Spleen (tissue), 11 donors: ENCODE measurements around the gene PBRM1. TPM values are rescaled to one million over a fixed set of nuclear protein-coding genes. Genes with fewer than 3 reads are reported as not detected.

Experiments used
- DNase-seq: peaks from one replicate; pipeline ENCODE4 v3.0.0-alpha.2; 2020
- H3K27ac ChIP-seq, 8 donors: fragments of 200-600 bp; sonication (generic) in 7 of 8; 1 replicate in 4 of 8; 2 replicates in 4 of 8; pipeline versions ENCODE4 v1.5.0 to v1.8.0; 2016 to 2021; ENCODE audit warnings: inconsistent platforms in 4 of 8, mild to moderate bottlenecking in 4 of 8, moderate library complexity in 1 of 8
- H3K27me3 ChIP-seq, 7 donors: fragments of 200-600 bp; sonication (generic) in 6 of 7; replicated peaks in 1 of 7; 1 replicate in 4 of 7; 2 replicates in 3 of 7; pipeline versions ENCODE4 v1.5.0 to v1.8.0; 2016 to 2021; ENCODE audit warnings: inconsistent platforms in 3 of 7, mild to moderate bottlenecking in 1 of 7
- H3K36me3 ChIP-seq, 6 donors: fragments of 200-600 bp; sonication (generic) in 5 of 6; 1 replicate in 4 of 6; 2 replicates in 2 of 6; pipeline versions ENCODE4 v1.5.0 to v1.8.0; 2016 to 2021; ENCODE audit warnings: inconsistent platforms in 2 of 6
- H3K4me1 ChIP-seq, 6 donors: fragments of 200-600 bp; sonication (generic) in 5 of 6; 1 replicate in 3 of 6; 2 replicates in 3 of 6; pipeline versions ENCODE4 v1.5.0 to v1.8.0; 2016 to 2021; ENCODE audit warnings: inconsistent platforms in 3 of 6
- H3K4me3 ChIP-seq, 8 donors: fragments of 200-600 bp; sonication (generic) in 7 of 8; 1 replicate in 4 of 8; 2 replicates in 4 of 8; pipeline versions ENCODE4 v1.5.0 to v1.8.0; 2016 to 2021; ENCODE audit warnings: inconsistent platforms in 4 of 8, mild to moderate bottlenecking in 4 of 8, moderate library complexity in 2 of 8
- H3K9me3 ChIP-seq, 8 donors: fragments of 200-600 bp; sonication (generic) in 7 of 8; 1 replicate in 4 of 8; 2 replicates in 4 of 8; pipeline versions ENCODE4 v1.5.0 to v1.8.0; 2016 to 2021; ENCODE audit warnings: inconsistent platforms in 4 of 8
- POLR2A ChIP-seq, 3 donors: fragments of 450-650 bp; IDR thresholded peaks; one replicate each; pipeline ENCODE4 v1.5.1; 2017; ENCODE audit warnings: antibody characterized with exemption in 3 of 3, mild to moderate bottlenecking in 1 of 3
- POLR2AphosphoS5 ChIP-seq, 3 donors: sonication (generic); formaldehyde crosslinking; IDR thresholded peaks; one replicate each; pipeline ENCODE4 v1.5.1; 2017; ENCODE audit warnings: antibody characterized with exemption in 3 of 3
- WGBS, 5 donors: extraction: QIAGEN DNeasy Blood & Tissue Kit in 3 of 5; methylation state at CpG; one replicate each; pipeline versions ENCODE4 v1.1.5 to v1.1.7; 2013 to 2018; 5-methylcytosine and 5-hydroxymethylcytosine counted together
- intact Hi-C: fragments of 100-400 bp; cut with DNase I; formaldehyde crosslinking; loops from one replicate; pipeline ENCODE4 v1.15.0; 2023; ENCODE audit warnings: low total_unique reads
- polyA plus RNA-seq, 3 donors: library from polyadenylated mRNA; stranded (reverse); fragments of 200-250 nt; gene quantifications; one replicate each; pipeline ENCODE4 v1.2.1, GENCODE V29; 2013
- total RNA-seq, 7 donors: library from RNA; depleted of rRNA in 3 of 7; stranded (reverse); fragments of >200 nt in 3 of 7; fragmentation: NEBNext Ultra II Directional in 4 of 7; extraction: Animal tissue kit (Norgen Biotek cat#: 25700) in 4 of 7; gene quantifications; one replicate each; pipeline versions ENCODE4 v1.1.0 to v1.2.1, GENCODE V29; 2016 to 2021
- TF ChIP-seq, protein P1 (sequence below), 11 experiments: fragments of 200-600 bp in 7 of 11; fragments of 450-650 bp in 4 of 11; sonication (generic) in 4 of 11; IDR thresholded peaks in 8 of 11; conservative IDR thresholded peaks in 3 of 11; 1 replicate in 7 of 11; 2 replicates in 4 of 11; pipeline versions ENCODE4 v1.4.0 to v1.8.0; 2016 to 2021; ENCODE audit warnings: antibody characterized with exemption in 11 of 11, inconsistent platforms in 4 of 11, mild to moderate bottlenecking in 1 of 11
- donor health status: healthy with polysubstance abuse.
- donor health status: DM: no; HTN: no; CAD: no; lungs with moderate emphysema.
- donor health status: DM: no; HTN: no; CAD: no.
- donor health status: Bipolar disorder and iron deficiency.
- donor health status: healthy.
- donor health status: DM: no; HTN: no; CAD: no.
- donor health status: DM: yes; HTN: yes; CAD: no.

Gene PBRM1
- total and polyA plus RNA-seq, 10 donors = 5.7 to 125 (median 69.5) TPM

DNA sequence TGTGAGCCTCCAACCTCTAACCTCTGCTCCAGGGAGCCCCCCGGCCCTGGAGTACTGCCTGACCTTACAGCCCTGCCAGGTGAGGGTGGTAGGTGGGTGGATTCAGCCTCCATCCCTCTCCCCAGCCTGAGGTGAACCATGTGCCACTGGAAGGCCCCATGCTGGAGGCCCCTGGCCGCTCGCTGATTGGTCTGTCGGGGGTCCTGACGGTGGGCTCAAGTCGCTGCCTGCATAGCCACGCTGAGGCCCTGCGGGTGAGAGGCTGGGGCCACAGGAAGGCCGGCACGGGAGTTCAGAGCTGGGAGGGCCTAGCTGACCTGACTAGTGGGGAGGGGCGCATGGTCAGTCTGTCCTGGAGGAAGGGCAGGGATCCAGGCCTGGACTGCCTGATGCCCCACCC lies 171.1 kb downstream of the PBRM1 start:
- TF ChIP-seq, protein P1, sequence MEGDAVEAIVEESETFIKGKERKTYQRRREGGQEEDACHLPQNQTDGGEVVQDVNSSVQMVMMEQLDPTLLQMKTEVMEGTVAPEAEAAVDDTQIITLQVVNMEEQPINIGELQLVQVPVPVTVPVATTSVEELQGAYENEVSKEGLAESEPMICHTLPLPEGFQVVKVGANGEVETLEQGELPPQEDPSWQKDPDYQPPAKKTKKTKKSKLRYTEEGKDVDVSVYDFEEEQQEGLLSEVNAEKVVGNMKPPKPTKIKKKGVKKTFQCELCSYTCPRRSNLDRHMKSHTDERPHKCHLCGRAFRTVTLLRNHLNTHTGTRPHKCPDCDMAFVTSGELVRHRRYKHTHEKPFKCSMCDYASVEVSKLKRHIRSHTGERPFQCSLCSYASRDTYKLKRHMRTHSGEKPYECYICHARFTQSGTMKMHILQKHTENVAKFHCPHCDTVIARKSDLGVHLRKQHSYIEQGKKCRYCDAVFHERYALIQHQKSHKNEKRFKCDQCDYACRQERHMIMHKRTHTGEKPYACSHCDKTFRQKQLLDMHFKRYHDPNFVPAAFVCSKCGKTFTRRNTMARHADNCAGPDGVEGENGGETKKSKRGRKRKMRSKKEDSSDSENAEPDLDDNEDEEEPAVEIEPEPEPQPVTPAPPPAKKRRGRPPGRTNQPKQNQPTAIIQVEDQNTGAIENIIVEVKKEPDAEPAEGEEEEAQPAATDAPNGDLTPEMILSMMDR (IDR thresholded peaks at IDR 0.05 in 8 of 11, conservative IDR thresholded peaks at IDR 0.05 in 3 of 11) = no peak
- TF ChIP-seq POLR2AphosphoS5 (IDR thresholded peaks at IDR 0.05) = no peak
- no peak for TF ChIP-seq POLR2A (IDR thresholded peaks at IDR 0.05)
- H3K27ac ChIP-seq = no peak overlapping the region
- intact Hi-C loops = no loop called here
- peaks cover 0 to 100% (median 24%) of the 10 kb centered on the region in 6 donors for H3K36me3 ChIP-seq
- WGBS, 5 donors = 72 to 91% (median 85%) methylated on average over 7 to 11 of the region's 11 CpGs
- H3K4me3 ChIP-seq = no peak overlapping the region
- no peaks in the 10 kb centered on the region for H3K27me3 ChIP-seq
- H3K4me1 ChIP-seq = peaks cover 0 to 9% (median 3%) of the 10 kb centered on the region in 6 donors
- DNase-seq = no peak
- no peaks in the 10 kb centered on the region for H3K9me3 ChIP-seq

DNA sequence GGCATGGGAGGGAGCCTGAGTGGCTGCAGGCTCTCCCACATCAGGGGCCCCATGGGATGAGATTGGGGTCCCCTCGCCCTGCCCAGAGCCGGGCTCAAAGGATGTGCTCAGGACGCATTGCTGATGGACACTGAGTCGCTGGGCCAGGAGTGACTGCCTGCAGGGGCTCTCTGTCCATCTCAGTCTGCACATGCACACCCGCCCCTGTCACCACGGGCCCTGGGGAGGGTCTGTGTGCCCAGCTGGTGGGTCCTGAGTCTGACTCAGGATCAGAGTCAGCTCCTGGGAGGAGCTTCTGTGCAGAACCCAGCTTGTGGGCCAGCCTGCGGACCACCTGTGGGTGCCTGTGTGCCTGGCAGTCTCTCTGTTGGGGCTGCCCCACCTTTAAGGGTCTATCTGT lies 172.4 kb downstream of the PBRM1 start:
- H3K4me3 ChIP-seq = no peak overlapping the region
- WGBS, 5 donors = 88 to 94% (median 92%) methylated on average over 6 to 7 of the region's 7 CpGs; no CpG with 5 or more reads in 1 of the 5 donors
- H3K27ac ChIP-seq = no peak overlapping the region
- peaks cover 0 to 6% (median 1%) of the 10 kb centered on the region in 6 donors for H3K4me1 ChIP-seq
- no peak for DNase-seq
- no peaks in the 10 kb centered on the region for H3K27me3 ChIP-seq
- intact Hi-C loops = no loop called here
- peaks cover 0 to 100% (median 26%) of the 10 kb centered on the region in 6 donors for H3K36me3 ChIP-seq
- H3K9me3 ChIP-seq = no peaks in the 10 kb centered on the region
- TF ChIP-seq POLR2A (IDR thresholded peaks at IDR 0.05) (no peak), POLR2AphosphoS5 (IDR thresholded peaks at IDR 0.05) (no peak)
- TF ChIP-seq, protein P1 (IDR thresholded peaks at IDR 0.05 in 8 of 11, conservative IDR thresholded peaks at IDR 0.05 in 3 of 11) = no peak

DNA sequence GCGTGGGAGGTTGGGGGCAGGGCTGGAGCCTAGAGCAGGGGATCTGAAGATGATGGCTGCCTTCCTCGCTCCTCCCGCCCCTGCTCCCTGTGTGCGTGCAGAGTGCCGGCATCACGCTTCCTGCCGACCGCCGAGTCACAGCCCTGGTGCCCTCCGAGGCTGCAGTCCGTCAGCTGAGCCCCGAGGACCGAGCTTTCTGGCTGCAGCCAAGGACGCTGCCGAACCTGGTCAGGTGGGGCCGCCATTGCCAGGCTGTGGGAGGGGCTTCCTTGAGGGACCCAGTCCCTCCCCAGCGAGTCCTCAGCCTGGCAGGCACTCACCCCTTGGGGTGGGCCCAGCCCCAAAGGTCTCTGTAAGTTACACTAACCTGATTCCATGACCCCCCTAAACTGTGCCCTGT lies 173.0 kb downstream of the PBRM1 start:
- H3K4me3 ChIP-seq = no peak overlapping the region
- peaks cover 0 to 100% (median 30%) of the 10 kb centered on the region in 6 donors for H3K36me3 ChIP-seq
- WGBS, 5 donors = 73 to 79% (median 77%) methylated on average over 12 to 17 of the region's 17 CpGs
- no peak overlapping the region for H3K27ac ChIP-seq
- no peak for TF ChIP-seq POLR2A (IDR thresholded peaks at IDR 0.05)
- TF ChIP-seq POLR2AphosphoS5 (IDR thresholded peaks at IDR 0.05) = peak in 2 of 3 donors; percentile 35 to 68
- no peaks in the 10 kb centered on the region for H3K9me3 ChIP-seq
- peaks cover 0 to 6% (median 0%) of the 10 kb centered on the region in 6 donors for H3K4me1 ChIP-seq
- intact Hi-C loops = no loop called here
- no peaks in the 10 kb centered on the region for H3K27me3 ChIP-seq
- no peak for DNase-seq

DNA sequence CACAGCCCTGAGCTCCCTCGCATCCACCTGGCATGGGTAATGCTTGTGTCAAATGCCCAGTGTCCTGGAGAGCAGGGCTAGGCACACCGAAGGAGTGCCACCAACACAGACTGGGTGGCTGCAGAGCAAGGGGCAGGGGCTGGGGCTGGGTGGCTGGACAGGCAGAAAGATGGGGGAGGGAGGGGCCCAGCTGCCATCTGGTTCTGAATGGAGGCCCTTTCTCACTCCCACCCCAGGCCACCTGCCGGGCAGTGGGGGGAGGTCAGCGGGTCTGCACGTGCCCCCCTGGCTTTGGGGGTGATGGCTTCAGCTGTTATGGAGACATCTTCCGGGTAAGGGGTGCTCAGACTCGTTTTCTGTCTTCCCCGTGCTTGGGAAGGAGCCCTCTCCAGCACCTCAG lies 173.6 kb downstream of the PBRM1 start:
- no peak for DNase-seq
- no peak overlapping the region for H3K27ac ChIP-seq
- H3K9me3 ChIP-seq = no peaks in the 10 kb centered on the region
- TF ChIP-seq, protein P1 (IDR thresholded peaks at IDR 0.05 in 8 of 11, conservative IDR thresholded peaks at IDR 0.05 in 3 of 11) = no peak
- no peak for TF ChIP-seq POLR2A (IDR thresholded peaks at IDR 0.05)
- TF ChIP-seq POLR2AphosphoS5 (IDR thresholded peaks at IDR 0.05) = no peak
- intact Hi-C loops = no loop called here
- H3K4me1 ChIP-seq = peaks cover 0 to 6% (median 0%) of the 10 kb centered on the region in 6 donors
- 64 to 84% (median 69%) methylated on average over 7 to 8 of the region's 8 CpGs for WGBS, 5 donors
- no peak overlapping the region for H3K4me3 ChIP-seq
- no peaks in the 10 kb centered on the region for H3K27me3 ChIP-seq
- H3K36me3 ChIP-seq = peaks cover 0 to 100% (median 27%) of the 10 kb centered on the region in 6 donors
